GM12878 (cell line): ENCODE data around the gene ABCG1. TPM values are rescaled to one million over a fixed set of nuclear protein-coding genes. Genes with fewer than 3 reads are reported as not detected.
A peak's percentile ranks its signal among the peaks of the same experiment; 100 is the strongest.

Experiments
- ATAC-seq: fragments of 200-7000 bp; cut with Tn5 transposase; 3 replicates; pipeline ENCODE4 v1.9.1; 2020; ENCODE audit warnings: mild to moderate bottlenecking, moderate library complexity
- BruUV-seq: library from RNA; stranded (reverse); fragments of 400-500 nt; replicated peaks from 2 replicates; lab custom pipeline; 2021; lab: Mats Ljungman, UMichigan
- CTCF ChIA-PET: fragments of 300-600 bp; sonication (Branson Sonifier 250); formaldehyde crosslinking; extraction: SDS; loops from one replicate; lab custom pipeline; 2021; ENCODE audit warnings: inconsistent platforms; lab: Yijun Ruan, JAX
- POLR2A ChIA-PET: fragments of 350-600 bp; formaldehyde crosslinking; extraction: SDS; loops from one replicate; lab custom pipeline; 2021; ENCODE audit warnings: inconsistent platforms; lab: Charles Lee
- RAD21 ChIA-PET: fragments of 300-600 bp; sonication (Branson Sonifier 250); formaldehyde crosslinking; loops from one replicate; lab custom pipeline; 2023; ENCODE audit warnings: antibody characterized with exemption; ENCODE audit not compliant: unreplicated experiment; lab: Charles Lee
- SMC1A ChIA-PET: fragments of 300-600 bp; sonication (Branson Sonifier 250); formaldehyde crosslinking; loops from one replicate; lab custom pipeline; 2023; ENCODE audit not compliant: unreplicated experiment, uncharacterized antibody; lab: Charles Lee
- DNase-seq: peaks from one replicate; pipeline ENCODE4 v3.0.0-alpha.2; 2011; ENCODE audit warnings: low read depth, low spot score
- FAIRE-seq: peaks from 3 replicates; lab custom pipeline; 2011; peaks lifted over from hg19 to GRCh38; lab: Jason Lieb, UNC
- H2AFZ ChIP-seq: 2 replicates; pipeline ENCODE4 v1.6.0; 2011; ENCODE audit warnings: low read depth, low read length, control low read depth; ENCODE audit not compliant: control insufficient read depth
- H3K27ac ChIP-seq: 2 replicates; pipeline ENCODE4 v1.5.1; 2011; ENCODE audit warnings: control low read depth; ENCODE audit not compliant: control insufficient read depth, insufficient read depth
- H3K27me3 ChIP-seq, 2 experiments: replicated peaks in 1 of 2; 2 replicates each; pipeline versions ENCODE4 v1.6.0 to v1.6.1; 2011; ENCODE audit warnings: low read length in 1 of 2; ENCODE audit not compliant: control insufficient read depth in 2 of 2, insufficient read depth in 2 of 2
- H3K36me3 ChIP-seq, 2 experiments: 2 replicates each; pipeline ENCODE4 v1.5.1; 2011; ENCODE audit warnings: low read length in 1 of 2; ENCODE audit not compliant: control insufficient read depth in 2 of 2, insufficient read depth in 2 of 2
- H3K4me1 ChIP-seq: 2 replicates; pipeline ENCODE4 v1.6.1; 2011; ENCODE audit warnings: mild to moderate bottlenecking, low read length, moderate library complexity, mixed read lengths; ENCODE audit not compliant: control insufficient read depth, insufficient read depth
- H3K4me2 ChIP-seq: 2 replicates; pipeline ENCODE4 v1.6.0; 2011; ENCODE audit warnings: control low read depth; ENCODE audit not compliant: control insufficient read depth, insufficient read depth
- H3K4me3 ChIP-seq: fragments of 200-600 bp; sonication (generic); 2 replicates; pipeline ENCODE4 v1.5.1; 2016
- H3K79me2 ChIP-seq: 2 replicates; pipeline ENCODE4 v1.6.0; 2011; ENCODE audit warnings: low read length; ENCODE audit not compliant: control insufficient read depth, insufficient read depth
- H3K9ac ChIP-seq: 2 replicates; pipeline ENCODE4 v1.8.0; 2011; ENCODE audit warnings: low read length, control low read depth, mixed read lengths; ENCODE audit not compliant: control insufficient read depth, insufficient read depth
- H3K9me3 ChIP-seq: replicated peaks from 3 replicates; pipeline ENCODE4 v1.5.1; 2011; ENCODE audit warnings: mild to moderate bottlenecking, low read length; ENCODE audit not compliant: control insufficient read depth, insufficient read depth
- H4K20me1 ChIP-seq: 2 replicates; pipeline ENCODE4 v1.6.0; 2011; ENCODE audit not compliant: control insufficient read depth, insufficient read depth
- CBX5 ChIP-seq: sonication (generic); IDR thresholded peaks from 2 replicates; pipeline ENCODE4 v1.6.1; 2016; ENCODE audit warnings: low read depth, moderate library complexity, mild to moderate bottlenecking, inconsistent platforms
- EED ChIP-seq: sonication (generic); IDR thresholded peaks from 2 replicates; pipeline ENCODE4 v1.6.1; 2016; ENCODE audit warnings: antibody characterized with exemption, low read depth
- GABPA ChIP-seq: IDR thresholded peaks from 2 replicates; pipeline ENCODE4 v1.6.1; 2014; ENCODE audit warnings: antibody characterized with exemption, low read depth, mild to moderate bottlenecking, inconsistent platforms
- NR2C1 ChIP-seq: fragments of 450-650 bp; IDR thresholded peaks from 2 replicates; pipeline ENCODE4 v1.6.1; 2017; ENCODE audit warnings: antibody characterized with exemption, mild to moderate bottlenecking, moderate library complexity
- SMC3 ChIP-seq: IDR thresholded peaks from 2 replicates; pipeline ENCODE4 v1.6.1; 2011; ENCODE audit warnings: low read length, improper control_type of control experiment, borderline replicate concordance
- SRF ChIP-seq, 2 experiments: IDR thresholded peaks; 2 replicates each; pipeline ENCODE4 v1.6.1; 2011; ENCODE audit warnings: low read depth in 2 of 2, low read length in 2 of 2, mild to moderate bottlenecking in 1 of 2, moderate library complexity in 1 of 2
- ZNF217 ChIP-seq: fragments of 450-650 bp; IDR thresholded peaks from 2 replicates; pipeline ENCODE4 v1.6.1; 2017; ENCODE audit warnings: antibody characterized with exemption, mild to moderate bottlenecking
- ZSCAN29 ChIP-seq: fragments of 450-650 bp; IDR thresholded peaks from 2 replicates; pipeline ENCODE4 v1.6.1; 2017; ENCODE audit warnings: mild to moderate bottlenecking, moderate library complexity
- WGBS: methylation state at CpG from one replicate; pipeline ENCODE4 v1.1.6; 2016; ENCODE audit warnings: low lambda C conversion rate; ENCODE audit not compliant: insufficient replicate concordance, insufficient coverage; ENCODE audit errors: missing lambda C conversion rate; 5-methylcytosine and 5-hydroxymethylcytosine counted together
- in situ Hi-C: fragments of 300-500 bp; cut with MboI; formaldehyde crosslinking; loops from 9 replicates; pipeline ENCODE4 v1.14.3; 2018; ENCODE audit warnings: mixed read lengths
- intact Hi-C: fragments of 100-400 bp; cut with micrococcal nuclease; formaldehyde crosslinking; loops from one replicate; pipeline ENCODE4 v1.14.2; 2022; ENCODE audit not compliant: unreplicated experiment
- polyA plus RNA-seq, 11 experiments: library from polyadenylated mRNA; depleted of rRNA in 4 of 11; unstranded in 6 of 11; stranded (reverse) in 5 of 11; fragments of >200 nt; fragmentation: Nextera tagmentation in 4 of 11; fragmentation: Illumina TruSeq in 1 of 11; extraction: Ambion mirVana in 4 of 11; extraction: Trizol in 1 of 11; gene quantifications; 1 replicate in 1 of 11; 2 replicates in 10 of 11; pipeline versions ENCODE4 v1.2.1 to v1.2.3, GENCODE V29; 2011 to 2016; ENCODE audit warnings: inconsistent platforms in 2 of 11, missing spikeins in 2 of 11, low read depth in 1 of 11
- total RNA-seq, 4 experiments: library from RNA; depleted of rRNA in 3 of 4; stranded (reverse); fragments of >200 nt in 3 of 4; fragmentation: Illumina TruSeq in 1 of 4; extraction: Trizol in 1 of 4; gene quantifications; 2 replicates each; pipeline versions ENCODE4 v1.2.1 to v1.2.3, GENCODE V29; 2013 to 2021
- TF ChIP-seq, protein P1 (sequence below): fragments of 450-650 bp; IDR thresholded peaks from 2 replicates; pipeline ENCODE4 v1.6.1; 2017; ENCODE audit warnings: antibody characterized with exemption, mild to moderate bottlenecking, moderate library complexity
- TF ChIP-seq, protein P2 (sequence below): fragments of 450-650 bp; IDR thresholded peaks from 2 replicates; pipeline ENCODE4 v1.6.1; 2016; ENCODE audit warnings: mild to moderate bottlenecking, moderate library complexity, borderline replicate concordance

The ABCG1 gene
- total and polyA plus RNA-seq, 10 of the 15 experiments (the other 5 are each of a cell fraction or from before 2014, with no cell fraction given) = 0.59 to 19.3 (median 5.7) TPM

DNA sequence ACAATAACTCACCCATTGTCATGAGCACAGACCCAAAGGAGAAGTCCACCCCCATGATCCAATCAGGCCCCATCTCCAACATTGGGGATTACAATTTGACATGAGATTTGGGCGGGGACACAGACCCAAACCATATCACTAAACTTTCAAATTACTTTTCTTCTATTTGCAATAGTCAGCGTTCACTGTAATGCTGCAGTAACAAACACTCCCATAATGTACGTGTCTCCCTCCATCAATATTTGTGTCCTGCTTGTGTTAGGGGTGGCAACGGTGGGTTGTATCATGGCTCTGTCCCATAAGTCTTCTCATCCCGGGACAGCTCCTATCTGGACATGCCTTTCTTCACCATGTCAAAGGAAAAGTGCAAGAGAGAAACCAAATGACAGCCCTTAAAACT is 70.0 kb downstream of the ABCG1 start:
- no peak for TF ChIP-seq EED
- no peak for TF ChIP-seq GABPA
- no peak for TF ChIP-seq SMC3
- TF ChIP-seq ZNF217 = peak; percentile 48; the same call in 1 of the 2 replicates
- 74% methylated on average over 5 of the region's 5 CpGs for WGBS
- ChIA-PET POLR2A (no interaction called here), SMC1A (interaction anchor here (4.8 kb wide), 2 partner anchors 29 to 51 kb away, joined by 21 to 34 read pairs; no protein-coding TSS in a partner anchor), CTCF (no interaction called here), RAD21 (no interaction called here)
- H3K4me3 ChIP-seq = no peak overlapping the region
- intact Hi-C loops = loop anchor here (5.0 kb wide), 2 partner anchors 43 to 52 kb away; no protein-coding TSS in a partner anchor
- H2AFZ ChIP-seq = no peak overlapping the region
- H3K27me3 ChIP-seq = no peaks in the 10 kb centered on the region
- no peaks in the 10 kb centered on the region; the same call in 2 of the 3 replicates for H3K9me3 ChIP-seq
- H3K4me1 ChIP-seq = peaks cover 28% of the 10 kb centered on the region
- BruUV-seq = no TSS peak
- in situ Hi-C loops = loop anchor here (5.0 kb wide), 1 partner anchor 42 kb away; no protein-coding TSS in a partner anchor
- no peaks in the 10 kb centered on the region for H3K36me3 ChIP-seq
- no peaks in the 10 kb centered on the region for H4K20me1 ChIP-seq
- H3K27ac ChIP-seq = no peak overlapping the region
- no peaks in the 10 kb centered on the region for H3K79me2 ChIP-seq
- no peak for DNase-seq
- ATAC-seq = no peak
- no peak overlapping the region for H3K4me2 ChIP-seq
- no peak for FAIRE-seq
- H3K9ac ChIP-seq = no peak overlapping the region

DNA sequence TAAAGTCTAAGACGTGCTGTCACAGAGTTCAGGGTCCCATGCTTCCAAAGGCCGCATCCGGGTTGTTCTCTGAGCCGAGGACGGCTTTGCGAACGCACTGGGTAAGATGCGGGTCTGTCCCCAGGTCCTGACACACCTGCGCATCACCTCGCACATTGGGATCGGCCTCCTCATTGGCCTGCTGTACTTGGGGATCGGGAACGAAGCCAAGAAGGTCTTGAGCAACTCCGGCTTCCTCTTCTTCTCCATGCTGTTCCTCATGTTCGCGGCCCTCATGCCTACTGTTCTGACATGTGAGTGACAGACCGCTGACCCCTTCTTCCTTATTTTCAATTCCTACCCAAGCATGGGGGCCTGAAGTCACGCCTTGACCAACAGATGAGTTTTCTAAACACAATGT is 71.0 kb downstream of the ABCG1 start:
- no TSS peak for BruUV-seq
- RAD21 ChIA-PET = no interaction called here
- Histone ChIP-seq H3K27me3 (no peaks in the 10 kb centered on the region), H4K20me1 (no peaks in the 10 kb centered on the region), H3K27ac (no peak overlapping the region), H3K9ac (no peak overlapping the region), H3K36me3 (no peaks in the 10 kb centered on the region), H3K4me2 (no peak overlapping the region), H2AFZ (no peak overlapping the region), H3K9me3 (no peaks in the 10 kb centered on the region; the same call in 2 of the 3 replicates), H3K4me3 (no peak overlapping the region), H3K4me1 (peaks cover 28% of the 10 kb centered on the region), H3K79me2 (no peaks in the 10 kb centered on the region)
- ATAC-seq (no peak), FAIRE-seq (no peak), DNase-seq (no peak)
- CTCF ChIA-PET = interaction anchor here (0.9 to 1.4 kb wide), 4 partner anchors 10 to 31 kb away, joined by 3 read pairs; no protein-coding TSS in a partner anchor
- POLR2A ChIA-PET = no interaction called here
- intact Hi-C loops = loop anchor here (5.0 kb wide), 2 partner anchors 42 to 53 kb away; no protein-coding TSS in a partner anchor
- WGBS = 89% methylated on average over 18 of the region's 18 CpGs
- in situ Hi-C loops = loop anchor here (5.0 kb wide), 1 partner anchor 43 kb away; no protein-coding TSS in a partner anchor
- SMC1A ChIA-PET = interaction anchor here (1.2 to 1.3 kb wide), 2 partner anchors 31 to 145 kb away, joined by 3 to 5 read pairs; no protein-coding TSS in a partner anchor
- TF ChIP-seq, protein P1, sequence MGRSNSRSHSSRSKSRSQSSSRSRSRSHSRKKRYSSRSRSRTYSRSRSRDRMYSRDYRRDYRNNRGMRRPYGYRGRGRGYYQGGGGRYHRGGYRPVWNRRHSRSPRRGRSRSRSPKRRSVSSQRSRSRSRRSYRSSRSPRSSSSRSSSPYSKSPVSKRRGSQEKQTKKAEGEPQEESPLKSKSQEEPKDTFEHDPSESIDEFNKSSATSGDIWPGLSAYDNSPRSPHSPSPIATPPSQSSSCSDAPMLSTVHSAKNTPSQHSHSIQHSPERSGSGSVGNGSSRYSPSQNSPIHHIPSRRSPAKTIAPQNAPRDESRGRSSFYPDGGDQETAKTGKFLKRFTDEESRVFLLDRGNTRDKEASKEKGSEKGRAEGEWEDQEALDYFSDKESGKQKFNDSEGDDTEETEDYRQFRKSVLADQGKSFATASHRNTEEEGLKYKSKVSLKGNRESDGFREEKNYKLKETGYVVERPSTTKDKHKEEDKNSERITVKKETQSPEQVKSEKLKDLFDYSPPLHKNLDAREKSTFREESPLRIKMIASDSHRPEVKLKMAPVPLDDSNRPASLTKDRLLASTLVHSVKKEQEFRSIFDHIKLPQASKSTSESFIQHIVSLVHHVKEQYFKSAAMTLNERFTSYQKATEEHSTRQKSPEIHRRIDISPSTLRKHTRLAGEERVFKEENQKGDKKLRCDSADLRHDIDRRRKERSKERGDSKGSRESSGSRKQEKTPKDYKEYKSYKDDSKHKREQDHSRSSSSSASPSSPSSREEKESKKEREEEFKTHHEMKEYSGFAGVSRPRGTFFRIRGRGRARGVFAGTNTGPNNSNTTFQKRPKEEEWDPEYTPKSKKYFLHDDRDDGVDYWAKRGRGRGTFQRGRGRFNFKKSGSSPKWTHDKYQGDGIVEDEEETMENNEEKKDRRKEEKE = no peak
- TF ChIP-seq, protein P2, sequence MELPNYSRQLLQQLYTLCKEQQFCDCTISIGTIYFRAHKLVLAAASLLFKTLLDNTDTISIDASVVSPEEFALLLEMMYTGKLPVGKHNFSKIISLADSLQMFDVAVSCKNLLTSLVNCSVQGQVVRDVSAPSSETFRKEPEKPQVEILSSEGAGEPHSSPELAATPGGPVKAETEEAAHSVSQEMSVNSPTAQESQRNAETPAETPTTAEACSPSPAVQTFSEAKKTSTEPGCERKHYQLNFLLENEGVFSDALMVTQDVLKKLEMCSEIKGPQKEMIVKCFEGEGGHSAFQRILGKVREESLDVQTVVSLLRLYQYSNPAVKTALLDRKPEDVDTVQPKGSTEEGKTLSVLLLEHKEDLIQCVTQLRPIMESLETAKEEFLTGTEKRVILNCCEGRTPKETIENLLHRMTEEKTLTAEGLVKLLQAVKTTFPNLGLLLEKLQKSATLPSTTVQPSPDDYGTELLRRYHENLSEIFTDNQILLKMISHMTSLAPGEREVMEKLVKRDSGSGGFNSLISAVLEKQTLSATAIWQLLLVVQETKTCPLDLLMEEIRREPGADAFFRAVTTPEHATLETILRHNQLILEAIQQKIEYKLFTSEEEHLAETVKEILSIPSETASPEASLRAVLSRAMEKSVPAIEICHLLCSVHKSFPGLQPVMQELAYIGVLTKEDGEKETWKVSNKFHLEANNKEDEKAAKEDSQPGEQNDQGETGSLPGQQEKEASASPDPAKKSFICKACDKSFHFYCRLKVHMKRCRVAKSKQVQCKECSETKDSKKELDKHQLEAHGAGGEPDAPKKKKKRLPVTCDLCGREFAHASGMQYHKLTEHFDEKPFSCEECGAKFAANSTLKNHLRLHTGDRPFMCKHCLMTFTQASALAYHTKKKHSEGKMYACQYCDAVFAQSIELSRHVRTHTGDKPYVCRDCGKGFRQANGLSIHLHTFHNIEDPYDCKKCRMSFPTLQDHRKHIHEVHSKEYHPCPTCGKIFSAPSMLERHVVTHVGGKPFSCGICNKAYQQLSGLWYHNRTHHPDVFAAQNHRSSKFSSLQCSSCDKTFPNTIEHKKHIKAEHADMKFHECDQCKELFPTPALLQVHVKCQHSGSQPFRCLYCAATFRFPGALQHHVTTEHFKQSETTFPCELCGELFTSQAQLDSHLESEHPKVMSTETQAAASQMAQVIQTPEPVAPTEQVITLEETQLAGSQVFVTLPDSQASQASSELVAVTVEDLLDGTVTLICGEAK = no peak
- TF ChIP-seq CBX5 (no peak), NR2C1 (no peak), SRF (IDR thresholded peaks at IDR 0.05; ENCODE audit: low read depth in 2 of 2, low read length in 2 of 2) (no peak), ZSCAN29 (no peak)
